Panc1 (cell line): Measurements from ENCODE around the gene NEURL3. TPM values are rescaled to one million over a fixed set of nuclear protein-coding genes. Genes with fewer than 3 reads are reported as not detected.

ENCODE experiments used
- ATAC-seq: fragments of 200-7000 bp; cut with Tn5 transposase; 2 replicates; pipeline ENCODE4 v1.9.1; 2020; ENCODE audit warnings: mild to moderate bottlenecking, moderate library complexity
- BruUV-seq: library from RNA; stranded (reverse); fragments of 400-500 nt; replicated peaks from 2 replicates; lab custom pipeline; 2021; lab: Mats Ljungman, UMichigan
- CTCF ChIA-PET: fragments of 300-600 bp; sonication (Branson Sonifier 250); formaldehyde crosslinking; loops from one replicate; lab custom pipeline; 2022; ENCODE audit warnings: antibody characterized with exemption; lab: Charles Lee
- POLR2A ChIA-PET: fragments of 300-600 bp; sonication (Branson Sonifier 250); formaldehyde crosslinking; loops from one replicate; lab custom pipeline; 2022; ENCODE audit warnings: antibody characterized with exemption; lab: Charles Lee
- DNase-seq: peaks from one replicate; pipeline ENCODE4 v3.0.0-alpha.2; 2010; ENCODE audit warnings: low read depth, low spot score
- H3K27ac ChIP-seq: 2 replicates; pipeline ENCODE4 v1.5.1; 2011; ENCODE audit warnings: mild to moderate bottlenecking, low read length, inconsistent platforms
- H3K27me3 ChIP-seq: fragments of 200-500 bp; sonication (Bioruptor generic); 2 replicates; pipeline ENCODE4 v1.6.0; 2014; ENCODE audit warnings: low read length, inconsistent platforms; ENCODE audit not compliant: control insufficient read depth, insufficient read depth
- H3K36me3 ChIP-seq: fragments of 200-500 bp; sonication (Bioruptor generic); 2 replicates; pipeline ENCODE4 v1.5.1; 2014; ENCODE audit warnings: inconsistent platforms, mild to moderate bottlenecking, low read length, moderate library complexity; ENCODE audit not compliant: control insufficient read depth, insufficient read depth
- H3K4me1 ChIP-seq: 2 replicates; pipeline ENCODE4 v1.5.1; 2011; ENCODE audit warnings: inconsistent platforms, mild to moderate bottlenecking, low read length, moderate library complexity; ENCODE audit not compliant: control insufficient read depth, insufficient read depth
- H3K4me3 ChIP-seq, 2 experiments: 2 replicates each; pipeline ENCODE4 v1.5.1; 2011 to 2012; ENCODE audit warnings: low read depth in 2 of 2, low read length in 2 of 2, mild to moderate bottlenecking in 2 of 2, inconsistent platforms in 1 of 2, moderate library complexity in 1 of 2
- H3K9me3 ChIP-seq: fragments of 200-500 bp; sonication (Bioruptor generic); 2 replicates; pipeline ENCODE4 v1.5.1; 2014; ENCODE audit warnings: low read depth, mild to moderate bottlenecking, inconsistent platforms, low read length, moderate library complexity; ENCODE audit not compliant: control insufficient read depth, insufficient read depth
- CTCF ChIP-seq: fragments of 450-650 bp; IDR thresholded peaks from 2 replicates; pipeline ENCODE4 v1.5.1; 2017; ENCODE audit warnings: mild to moderate bottlenecking
- POLR2AphosphoS5 ChIP-seq: IDR thresholded peaks from 2 replicates; pipeline ENCODE4 v1.6.1; 2012; ENCODE audit warnings: mild to moderate bottlenecking, low read depth, low read length, moderate library complexity
- SIN3A ChIP-seq: IDR thresholded peaks from 2 replicates; pipeline ENCODE4 v1.6.1; 2012; ENCODE audit warnings: low read depth, mild to moderate bottlenecking, low read length, moderate library complexity, borderline replicate concordance; ENCODE audit not compliant: insufficient read depth
- TCF7L2 ChIP-seq: IDR thresholded peaks from 2 replicates; pipeline ENCODE4 v1.6.1; 2011; ENCODE audit warnings: mild to moderate bottlenecking, low read depth, low read length, inconsistent platforms
- in situ Hi-C: cut with HindIII; loops from 2 replicates; pipeline ENCODE4 v1.10.0; 2016; ENCODE audit warnings: low sequenced_read_pairs, low pct_unique_long_range_greater_than_20kb
- intact Hi-C: fragments of 100-400 bp; cut with micrococcal nuclease; formaldehyde crosslinking; loops from one replicate; pipeline ENCODE4 v1.10.0; 2022; ENCODE audit not compliant: unreplicated experiment
- total RNA-seq: library from RNA; stranded (reverse); gene quantifications from one replicate; pipeline ENCODE4 v1.2.1, GENCODE V29; 2021; ENCODE audit not compliant: unreplicated experiment
- TF ChIP-seq, protein P1 (sequence below), 2 experiments: IDR thresholded peaks; 2 replicates each; pipeline ENCODE4 v1.6.1; 2011 to 2012; ENCODE audit warnings: low read depth in 2 of 2, control low read depth in 1 of 2, low read length in 1 of 2, mild to moderate bottlenecking in 1 of 2, moderate library complexity in 1 of 2; ENCODE audit not compliant: insufficient read depth in 1 of 2

The NEURL3 gene
- total RNA-seq, 1 experiment from 2014 or later: 1.2 TPM

- TF ChIP-seq SIN3A (no peak), TCF7L2 (no peak), CTCF (no peak), POLR2AphosphoS5 (no peak)
- TF ChIP-seq, protein P1, sequence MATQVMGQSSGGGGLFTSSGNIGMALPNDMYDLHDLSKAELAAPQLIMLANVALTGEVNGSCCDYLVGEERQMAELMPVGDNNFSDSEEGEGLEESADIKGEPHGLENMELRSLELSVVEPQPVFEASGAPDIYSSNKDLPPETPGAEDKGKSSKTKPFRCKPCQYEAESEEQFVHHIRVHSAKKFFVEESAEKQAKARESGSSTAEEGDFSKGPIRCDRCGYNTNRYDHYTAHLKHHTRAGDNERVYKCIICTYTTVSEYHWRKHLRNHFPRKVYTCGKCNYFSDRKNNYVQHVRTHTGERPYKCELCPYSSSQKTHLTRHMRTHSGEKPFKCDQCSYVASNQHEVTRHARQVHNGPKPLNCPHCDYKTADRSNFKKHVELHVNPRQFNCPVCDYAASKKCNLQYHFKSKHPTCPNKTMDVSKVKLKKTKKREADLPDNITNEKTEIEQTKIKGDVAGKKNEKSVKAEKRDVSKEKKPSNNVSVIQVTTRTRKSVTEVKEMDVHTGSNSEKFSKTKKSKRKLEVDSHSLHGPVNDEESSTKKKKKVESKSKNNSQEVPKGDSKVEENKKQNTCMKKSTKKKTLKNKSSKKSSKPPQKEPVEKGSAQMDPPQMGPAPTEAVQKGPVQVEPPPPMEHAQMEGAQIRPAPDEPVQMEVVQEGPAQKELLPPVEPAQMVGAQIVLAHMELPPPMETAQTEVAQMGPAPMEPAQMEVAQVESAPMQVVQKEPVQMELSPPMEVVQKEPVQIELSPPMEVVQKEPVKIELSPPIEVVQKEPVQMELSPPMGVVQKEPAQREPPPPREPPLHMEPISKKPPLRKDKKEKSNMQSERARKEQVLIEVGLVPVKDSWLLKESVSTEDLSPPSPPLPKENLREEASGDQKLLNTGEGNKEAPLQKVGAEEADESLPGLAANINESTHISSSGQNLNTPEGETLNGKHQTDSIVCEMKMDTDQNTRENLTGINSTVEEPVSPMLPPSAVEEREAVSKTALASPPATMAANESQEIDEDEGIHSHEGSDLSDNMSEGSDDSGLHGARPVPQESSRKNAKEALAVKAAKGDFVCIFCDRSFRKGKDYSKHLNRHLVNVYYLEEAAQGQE (IDR thresholded peaks at IDR 0.05; ENCODE audit: insufficient read depth in 1 of 2, low read depth in 2 of 2, low read length in 1 of 2): no peak
- BruUV-seq: no TSS peak
- ATAC-seq: peak; percentile 10; the same call in 1 of the 2 replicates
- H3K27me3 ChIP-seq: no peaks in the 10 kb centered on the region
- peak overlapping the region; percentile 61 for H3K27ac ChIP-seq
- H3K4me1 ChIP-seq: peaks cover 45% of the 10 kb centered on the region
- peak overlapping the region in 1 of 2 experiments; percentile 53; a peak in 2 of 4 replicates for H3K4me3 ChIP-seq
- POLR2A ChIA-PET: interaction anchor here (0.5 to 0.6 kb wide), 2 partner anchors 98 to 159 kb away, joined by 3 to 4 read pairs; no protein-coding TSS in a partner anchor
- H3K36me3 ChIP-seq: no peaks in the 10 kb centered on the region
- intact Hi-C loops (loop anchor here (1.0 to 10.0 kb wide), 3 partner anchors 38 to 144 kb away; no protein-coding TSS in a partner anchor), in situ Hi-C loops (no loop called here)
- CTCF ChIA-PET: interaction anchor here (0.7 to 3.3 kb wide), 6 partner anchors 49 to 318 kb away, joined by 3 to 38 read pairs (median 5); no protein-coding TSS in a partner anchor
- H3K9me3 ChIP-seq: no peaks in the 10 kb centered on the region
- DNase-seq: no peak
Observed at GRCh38 chr2:96508521-96509113, 3.5 kb upstream of the NEURL3 start.

GRCh38 chr2:96507957-96508520 is 2.9 kb upstream of the NEURL3 start:
- TF ChIP-seq CTCF: peak; percentile 99
- TF ChIP-seq, protein P1 (IDR thresholded peaks at IDR 0.05; ENCODE audit: insufficient read depth in 1 of 2, low read depth in 2 of 2, low read length in 1 of 2): no peak
- no peak for TF ChIP-seq SIN3A
- peaks cover 51% of the 10 kb centered on the region for H3K4me1 ChIP-seq
- ChIA-PET CTCF (interaction anchor here (3.3 kb wide), 1 partner anchor 100 kb away, joined by 38 read pairs; no protein-coding TSS in a partner anchor), POLR2A (interaction anchor here (0.6 kb wide), 1 partner anchor 159 kb away, joined by 4 read pairs; no protein-coding TSS in a partner anchor)
- no peaks in the 10 kb centered on the region for H3K27me3 ChIP-seq
- H3K36me3 ChIP-seq: no peaks in the 10 kb centered on the region
- H3K4me3 ChIP-seq: peak overlapping the region; percentile 28 to 53
- intact Hi-C loops (loop anchor here (2.0 to 10.0 kb wide), 2 partner anchors 37 to 143 kb away; no protein-coding TSS in a partner anchor), in situ Hi-C loops (no loop called here)
- no TSS peak for BruUV-seq
- H3K9me3 ChIP-seq: no peaks in the 10 kb centered on the region
- H3K27ac ChIP-seq: 0 out of 2 replicates have a peak overlapping the region, but pooled peaks have one; percentile 82
- no peak for DNase-seq
- ATAC-seq: peak; percentile 71
